ENCODE data around the gene BTN3A1.

- TF ChIP-seq EP300 (conservative IDR thresholded peaks at IDR 0.05; ENCODE audit: poor library complexity, severe bottlenecking): no peak
- TF ChIP-seq CTCF (IDR thresholded peaks at IDR 0.05; ENCODE audit: poor library complexity, severe bottlenecking): peak; percentile 52
- no peak for TF ChIP-seq MXI1 (conservative IDR thresholded peaks at IDR 0.05; ENCODE audit: poor library complexity, severe bottlenecking)
These were observed 18.7 kb downstream of the BTN3A1 start for GRCh38 chr6:26420688-26421171.

All from neural cell (in vitro differentiated cells).